ENCODE data around the gene ENG. TPM values are rescaled to one million over a fixed set of nuclear protein-coding genes. Genes with fewer than 3 reads are reported as not detected.

ENG gene
- total RNA-seq (2021): 29.9 and 31.1 TPM in 2 replicates
- Bru-seq, nascent RNA: percentile 48 among the genes with signal in this experiment
- BruChase-seq, experiment 1, labeled RNA remaining after a 2-hour chase: percentile 46 among the genes with signal in this experiment
- BruChase-seq, experiment 2, labeled RNA remaining after a 6-hour chase: percentile 61 among the genes with signal in this experiment
- long read RNA-seq, transcript ENG-202 (15 exons, 3,048 nt): major isoform, 74 of 121 reads
- long read RNA-seq, partial matches to known transcripts: 30 of 121 reads
- long read RNA-seq, other reads (novel, unspliced or antisense): 16 of 121 reads

DNA sequence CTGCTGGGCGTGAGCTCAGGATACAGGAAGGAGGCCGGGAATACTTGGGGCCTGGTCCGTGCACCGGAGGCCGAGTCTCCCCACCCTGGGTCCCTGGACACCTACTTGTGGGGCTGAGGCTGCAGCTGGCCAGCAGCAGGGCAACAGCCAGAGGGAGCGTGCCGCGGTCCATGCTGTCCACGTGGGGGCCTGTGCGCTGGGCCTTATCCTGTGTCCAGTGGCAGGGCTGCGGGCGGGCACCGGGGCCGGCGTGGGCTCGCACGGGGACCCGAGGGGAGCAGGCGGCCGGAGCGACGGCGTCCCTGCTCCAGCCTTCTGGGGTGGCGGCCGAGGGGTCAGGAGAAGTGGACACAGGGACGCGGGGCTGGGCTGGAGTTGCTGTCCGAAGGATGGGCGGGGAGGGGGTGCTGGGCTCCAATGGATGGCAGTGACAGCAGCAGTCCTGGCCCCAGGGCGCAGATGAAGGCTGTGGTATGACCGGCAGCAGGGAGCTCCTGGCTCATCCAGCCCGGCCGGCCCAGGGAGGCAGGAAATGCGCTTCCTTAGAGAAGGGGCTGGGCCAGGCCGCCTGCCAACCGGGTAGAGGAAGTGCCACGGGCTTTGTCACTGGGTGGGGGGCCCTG is at the start of gene ENG:
Gene ENG (minus strand): TSS at position 475 of the 623 bp plus-strand sequence. CDS start 303 bp downstream, at position 172.
- no peak for TF ChIP-seq EZH2 (IDR thresholded peaks at IDR 0.05; ENCODE audit: borderline replicate concordance, low read depth, low read length, poor library complexity, severe bottlenecking)
- TF ChIP-seq, protein P1, sequence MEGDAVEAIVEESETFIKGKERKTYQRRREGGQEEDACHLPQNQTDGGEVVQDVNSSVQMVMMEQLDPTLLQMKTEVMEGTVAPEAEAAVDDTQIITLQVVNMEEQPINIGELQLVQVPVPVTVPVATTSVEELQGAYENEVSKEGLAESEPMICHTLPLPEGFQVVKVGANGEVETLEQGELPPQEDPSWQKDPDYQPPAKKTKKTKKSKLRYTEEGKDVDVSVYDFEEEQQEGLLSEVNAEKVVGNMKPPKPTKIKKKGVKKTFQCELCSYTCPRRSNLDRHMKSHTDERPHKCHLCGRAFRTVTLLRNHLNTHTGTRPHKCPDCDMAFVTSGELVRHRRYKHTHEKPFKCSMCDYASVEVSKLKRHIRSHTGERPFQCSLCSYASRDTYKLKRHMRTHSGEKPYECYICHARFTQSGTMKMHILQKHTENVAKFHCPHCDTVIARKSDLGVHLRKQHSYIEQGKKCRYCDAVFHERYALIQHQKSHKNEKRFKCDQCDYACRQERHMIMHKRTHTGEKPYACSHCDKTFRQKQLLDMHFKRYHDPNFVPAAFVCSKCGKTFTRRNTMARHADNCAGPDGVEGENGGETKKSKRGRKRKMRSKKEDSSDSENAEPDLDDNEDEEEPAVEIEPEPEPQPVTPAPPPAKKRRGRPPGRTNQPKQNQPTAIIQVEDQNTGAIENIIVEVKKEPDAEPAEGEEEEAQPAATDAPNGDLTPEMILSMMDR (conservative IDR thresholded peaks at IDR 0.05; ENCODE audit: low read depth, low read length): 0 out of 2 replicates have a peak, but pooled peaks have one; percentile 14
- Histone ChIP-seq H3K4me3 (ENCODE audit: low read depth, low read length, poor library complexity, severe bottlenecking) (peak within 1 kb of the TSS; percentile 77), H3K36me3 (ENCODE audit: insufficient read depth, low read length, poor library complexity, severe bottlenecking) (no peaks in the 10 kb centered on the region), H3K9me3 (ENCODE audit: low read depth, low read length, poor library complexity, severe bottlenecking) (peaks cover 3% of the 10 kb centered on the region), H3K27ac (ENCODE audit: low read depth, low read length, poor library complexity, severe bottlenecking) (peak within 1 kb of the TSS; percentile 79), H3K4me1 (ENCODE audit: insufficient read depth, low read length, poor library complexity, severe bottlenecking) (peaks cover 13% of the 10 kb centered on the region), H3K27me3 (replicated peaks; ENCODE audit: insufficient read depth, low read depth, low read length, poor library complexity) (no peaks in the 10 kb centered on the region)
- TSS peak; percentile 32 for BruUV-seq (replicated peaks)
- intact Hi-C loops (cut with micrococcal nuclease; ENCODE audit: unreplicated experiment): no loop called here
- ChIA-PET CTCF (interaction anchor here (2.6 kb wide), 1 partner anchor 15 kb away, joined by 7 read pairs; no protein-coding TSS in a partner anchor), POLR2A (ENCODE audit: low non-redundant PET) (no interaction called here)
- DNase-seq (ENCODE audit: low spot score): peak; percentile 78

DNA sequence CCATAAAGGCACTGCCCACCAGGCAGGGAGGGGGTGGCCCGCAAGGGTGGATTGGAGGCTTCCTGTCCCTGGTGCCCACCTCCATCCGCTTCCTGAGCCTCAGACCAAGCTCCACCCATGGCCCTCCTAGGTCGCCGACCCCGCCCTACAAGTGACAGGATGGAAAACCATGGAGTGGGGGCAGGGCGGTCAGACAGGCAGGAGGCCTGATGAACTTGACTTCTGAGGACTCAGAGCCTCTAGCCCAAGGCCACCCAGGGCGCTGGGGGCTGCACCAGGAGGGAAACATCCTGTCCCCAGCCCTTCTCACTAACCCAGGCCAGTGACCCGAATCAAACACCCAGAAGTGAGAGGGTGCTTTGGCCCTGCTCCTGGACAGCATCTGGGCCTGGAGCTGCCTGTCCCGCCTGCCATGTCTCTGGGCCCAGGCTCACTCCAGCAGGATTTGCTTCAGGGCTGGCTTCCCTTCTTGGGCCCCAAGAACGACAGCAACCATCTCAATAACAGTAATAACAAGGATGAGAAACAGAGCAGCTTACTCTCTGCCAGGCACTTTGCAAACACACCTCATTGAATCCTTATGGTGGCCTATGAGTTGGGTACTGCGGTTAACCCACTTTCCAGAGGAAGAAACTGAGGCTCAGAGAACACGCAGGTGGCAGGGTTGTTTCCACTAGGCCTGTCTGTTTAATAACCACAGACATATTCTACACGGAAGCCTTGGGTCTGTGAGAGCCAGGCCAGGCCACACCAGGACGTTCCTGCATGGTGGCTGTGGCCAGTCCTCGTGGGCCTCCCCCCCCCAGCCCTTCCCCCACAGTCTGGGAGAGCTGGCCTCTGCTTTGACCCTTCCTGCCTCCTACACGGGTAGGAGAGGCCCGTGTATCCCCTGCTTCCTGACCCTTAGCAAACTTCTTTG is 49.4 kb upstream of the ENG start:
- H3K27me3 ChIP-seq (replicated peaks; ENCODE audit: insufficient read depth, low read depth, low read length, poor library complexity): no peaks in the 10 kb centered on the region
- ChIA-PET CTCF (no interaction called here), POLR2A (ENCODE audit: low non-redundant PET) (no interaction called here)
- DNase-seq (ENCODE audit: low spot score): no peak
- TF ChIP-seq, protein P1 (conservative IDR thresholded peaks at IDR 0.05; ENCODE audit: low read depth, low read length): no peak
- TF ChIP-seq EZH2 (IDR thresholded peaks at IDR 0.05; ENCODE audit: borderline replicate concordance, low read depth, low read length, poor library complexity, severe bottlenecking): no peak
- BruUV-seq (replicated peaks): no TSS peak
- no peaks in the 10 kb centered on the region for H3K9me3 ChIP-seq (ENCODE audit: low read depth, low read length, poor library complexity, severe bottlenecking)
- H3K4me1 ChIP-seq (ENCODE audit: insufficient read depth, low read length, poor library complexity, severe bottlenecking): no peaks in the 10 kb centered on the region
- intact Hi-C loops (cut with micrococcal nuclease; ENCODE audit: unreplicated experiment): no loop called here
- no peak overlapping the region for H3K27ac ChIP-seq (ENCODE audit: low read depth, low read length, poor library complexity, severe bottlenecking)
- no peaks in the 10 kb centered on the region for H3K36me3 ChIP-seq (ENCODE audit: insufficient read depth, low read length, poor library complexity, severe bottlenecking)
- H3K4me3 ChIP-seq (ENCODE audit: low read depth, low read length, poor library complexity, severe bottlenecking): no peak overlapping the region

GRCh38 chr9:127899128-127899943 is 44.9 kb upstream of the ENG start, which contains the start of gene ST6GALNAC6:
Gene ST6GALNAC6 (minus strand): TSS chr9:127899603. CDS start chr9:127897981, 1,622 bp downstream.
- peaks cover 26% of the 10 kb centered on the region for H3K36me3 ChIP-seq (ENCODE audit: insufficient read depth, low read length, poor library complexity, severe bottlenecking)
- H3K27me3 ChIP-seq (replicated peaks; ENCODE audit: insufficient read depth, low read depth, low read length, poor library complexity): no peaks in the 10 kb centered on the region
- POLR2A ChIA-PET (ENCODE audit: low non-redundant PET): no interaction called here
- CTCF ChIA-PET: no interaction called here
- no TSS peak for BruUV-seq (replicated peaks)
- peak; percentile 85 for DNase-seq (ENCODE audit: low spot score)
- H3K4me1 ChIP-seq (ENCODE audit: insufficient read depth, low read length, poor library complexity, severe bottlenecking): peaks cover 9% of the 10 kb centered on the region
- peak within 1 kb of the TSS; percentile 96 for H3K4me3 ChIP-seq (ENCODE audit: low read depth, low read length, poor library complexity, severe bottlenecking)
- peak within 1 kb of the TSS; percentile 85 for H3K27ac ChIP-seq (ENCODE audit: low read depth, low read length, poor library complexity, severe bottlenecking)
- H3K9me3 ChIP-seq (ENCODE audit: low read depth, low read length, poor library complexity, severe bottlenecking): peaks cover 7% of the 10 kb centered on the region
- intact Hi-C loops (cut with micrococcal nuclease; ENCODE audit: unreplicated experiment): no loop called here
- TF ChIP-seq, protein P1 (conservative IDR thresholded peaks at IDR 0.05; ENCODE audit: low read depth, low read length): no peak
- TF ChIP-seq EZH2 (IDR thresholded peaks at IDR 0.05; ENCODE audit: borderline replicate concordance, low read depth, low read length, poor library complexity, severe bottlenecking): no peak

Measured in A673 (cell line).